ENCODE results near the gene PIN1. TPM values are rescaled to one million over a fixed set of nuclear protein-coding genes. Genes with fewer than 3 reads are reported as not detected.

Gene PIN1
- total and polyA plus RNA-seq, 2 of the 13 experiments (the other 11 are each of a cell fraction or from before 2014, with no cell fraction given), result 31.9 to 72.0 TPM

- TF ChIP-seq TRIM22 (IDR thresholded peaks at IDR 0.05) (no peak), MBD4 (IDR thresholded peaks at IDR 0.05; ENCODE audit: borderline replicate concordance, low read length) (no peak), CTCF (CRISPR knock-in tag; IDR thresholded peaks at IDR 0.05) (0 out of 2 replicates have a peak, but pooled peaks have one; percentile 17), ZNF337 (CRISPR knock-in tag; IDR thresholded peaks at IDR 0.05; ENCODE audit: borderline replicate concordance, low read depth) (no peak), ELF1 (CRISPR knock-in tag; IDR thresholded peaks at IDR 0.05) (no peak; the same call in 1 of the 2 replicates), MTA1 (CRISPR knock-in tag; IDR thresholded peaks at IDR 0.05; ENCODE audit: borderline replicate concordance) (no peak), DMTF1 (CRISPR knock-in tag; IDR thresholded peaks at IDR 0.05) (no peak), MAX (IDR thresholded peaks at IDR 0.05) (no peak; the same call in none of the 2 replicates), ZNF354B (CRISPR knock-in tag; IDR thresholded peaks at IDR 0.05) (no peak), NCOA1 (CRISPR knock-in tag; IDR thresholded peaks at IDR 0.05) (no peak), PHF5A (CRISPR knock-in tag; IDR thresholded peaks at IDR 0.05; ENCODE audit: low read depth, unreplicated experiment) (no peak), HOXA7 (CRISPR knock-in tag; IDR thresholded peaks at IDR 0.05) (no peak), SMARCE1 (IDR thresholded peaks at IDR 0.05; ENCODE audit: borderline replicate concordance) (no peak), SCMH1 (CRISPR knock-in tag; IDR thresholded peaks at IDR 0.05; ENCODE audit: borderline replicate concordance) (no peak), SRSF1 (optimal IDR thresholded peaks at IDR 0.05; ENCODE audit: low read depth, low read length) (peak; percentile 76), ZNF207 (IDR thresholded peaks at IDR 0.05; ENCODE audit: borderline replicate concordance) (no peak), ZNF775 (CRISPR knock-in tag; IDR thresholded peaks at IDR 0.05; ENCODE audit: borderline replicate concordance) (no peak)
Measured at GRCh38 chr19:9785367-9786331, 49.5 kb upstream of the PIN1 start (continued).
